Dendritic cell treated with granulocyte-macrophage colony-stimulating factor and Interleukin-4, amounts not matched to agents 40 ng/mL and 50 ng/mL, for 4 days (primary cell): Measurements from ENCODE around the gene GNAT3.

Experiments used
- H3K27ac Mint-ChIP-seq: one replicate; pipeline ENCODE4 v1.8.0; 2022; ENCODE audit warnings: mild to moderate bottlenecking, mixed read lengths
- H3K27me3 Mint-ChIP-seq: one replicate; pipeline ENCODE4 v1.8.0; 2022; ENCODE audit warnings: mild to moderate bottlenecking, mixed read lengths
- H3K36me3 Mint-ChIP-seq: one replicate; pipeline ENCODE4 v1.8.0; 2022; ENCODE audit warnings: low read depth, mixed read lengths
- H3K4me1 Mint-ChIP-seq: one replicate; pipeline ENCODE4 v1.8.0; 2022; ENCODE audit warnings: low read depth, mixed read lengths
- H3K4me3 Mint-ChIP-seq: one replicate; pipeline ENCODE4 v1.8.0; 2022; ENCODE audit warnings: mild to moderate bottlenecking, moderate library complexity, mixed read lengths
- H3K9me3 Mint-ChIP-seq: one replicate; pipeline ENCODE4 v1.8.0; 2022; ENCODE audit warnings: mixed read lengths
- intact Hi-C: fragments of 100-400 bp; cut with micrococcal nuclease; formaldehyde crosslinking; loops from one replicate; pipeline ENCODE4 v1.15.0; 2022

GNAT3 gene

DNA sequence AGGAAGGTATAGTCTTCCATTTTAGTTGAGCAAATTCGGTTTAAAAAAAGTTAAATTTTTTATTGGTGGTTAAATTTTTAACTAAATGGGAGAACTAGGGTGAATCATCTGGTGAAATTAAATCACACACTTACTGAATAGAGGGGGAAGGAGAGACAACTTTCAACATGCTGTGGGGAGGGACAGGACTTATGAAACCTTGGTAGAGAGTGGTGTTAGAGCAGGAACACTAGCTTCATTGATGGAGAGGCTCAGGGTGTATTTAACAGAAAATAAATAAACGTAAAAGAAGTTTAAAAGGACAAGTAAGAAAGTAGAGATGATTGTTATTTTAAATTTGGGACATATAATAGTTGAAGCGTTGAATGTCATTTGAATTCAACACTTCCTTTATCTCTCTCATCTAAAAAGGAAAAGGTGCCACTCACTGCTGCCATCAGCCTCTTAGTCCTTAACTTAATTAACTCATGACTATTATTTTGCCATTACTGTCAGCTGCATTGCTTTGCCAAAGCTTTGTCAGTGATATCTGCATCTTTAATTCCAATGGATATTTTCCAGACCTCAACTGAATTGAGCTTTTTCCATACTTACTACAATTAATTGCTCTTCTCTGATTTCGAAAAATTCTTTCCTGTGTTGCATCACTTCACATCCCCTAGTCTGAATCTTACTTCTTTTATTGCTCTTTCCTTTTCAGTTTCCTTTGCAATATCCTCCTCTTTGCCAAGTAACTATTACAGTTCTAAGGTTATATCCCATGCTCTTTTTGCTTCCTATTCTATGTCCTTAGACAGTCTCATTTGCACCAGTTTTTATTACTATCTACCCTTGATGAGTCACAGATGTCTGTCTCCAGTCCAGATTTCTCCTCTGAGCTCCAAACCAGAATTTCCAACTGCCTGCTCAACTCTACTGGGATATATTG lies 71.7 kb downstream of the GNAT3 start:
- H3K4me1 Mint-ChIP-seq, result peaks cover 45% of the 10 kb centered on the region
- H3K27ac Mint-ChIP-seq, result no peak overlapping the region
- H3K36me3 Mint-ChIP-seq, result no peaks in the 10 kb centered on the region
- no peak overlapping the region for H3K4me3 Mint-ChIP-seq
- intact Hi-C loops, result no loop called here
- H3K9me3 Mint-ChIP-seq, result peaks cover 12% of the 10 kb centered on the region
- H3K27me3 Mint-ChIP-seq, result no peaks in the 10 kb centered on the region

DNA sequence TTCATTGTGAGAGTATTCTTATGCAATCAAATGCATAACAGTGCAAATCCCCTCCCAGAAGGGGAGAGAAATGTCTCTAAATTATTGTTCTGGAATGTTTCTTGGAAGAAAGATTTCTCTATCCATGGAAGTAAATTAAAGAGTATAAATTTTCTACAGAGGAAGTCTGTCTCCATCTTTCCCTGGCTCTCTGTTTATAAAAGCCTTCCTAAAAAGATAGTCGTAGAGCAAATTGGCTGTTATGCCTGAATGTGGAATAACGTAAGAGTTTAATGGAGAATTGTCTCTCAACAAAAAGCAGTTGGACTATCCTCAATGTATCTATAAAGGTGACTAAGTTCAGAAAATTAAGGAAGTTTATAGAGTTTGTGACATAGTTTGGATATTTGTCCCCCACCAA lies 76.3 kb downstream of the GNAT3 start:
- intact Hi-C loops, result no loop called here
- Mint-ChIP-seq H3K27ac (no peak overlapping the region), H3K4me1 (peaks cover 31% of the 10 kb centered on the region), H3K36me3 (no peaks in the 10 kb centered on the region), H3K27me3 (no peaks in the 10 kb centered on the region), H3K4me3 (no peak overlapping the region), H3K9me3 (peaks cover 12% of the 10 kb centered on the region)

DNA sequence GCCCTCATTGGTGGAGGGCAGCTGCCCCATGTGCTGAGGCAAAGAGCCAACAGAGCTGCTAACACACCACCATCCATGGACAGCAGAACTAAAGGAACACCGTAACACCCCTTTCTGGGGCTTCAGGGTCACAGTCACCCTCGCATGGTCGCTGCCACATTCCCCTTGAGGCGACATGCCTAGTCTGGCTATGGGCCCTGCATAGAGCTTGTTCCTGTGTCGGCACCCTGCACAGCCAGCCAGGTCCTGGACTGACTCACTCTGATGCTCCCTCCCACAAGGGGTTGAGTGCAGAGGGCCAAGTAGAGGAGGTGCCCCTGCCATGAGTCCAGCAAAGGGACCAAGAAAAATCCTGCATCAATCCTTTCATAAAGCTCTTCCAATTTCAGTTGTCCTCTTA lies 77.8 kb downstream of the GNAT3 start:
- Mint-ChIP-seq H3K27ac (no peak overlapping the region), H3K4me3 (no peak overlapping the region), H3K9me3 (peaks cover 12% of the 10 kb centered on the region), H3K36me3 (no peaks in the 10 kb centered on the region), H3K4me1 (peaks cover 26% of the 10 kb centered on the region), H3K27me3 (no peaks in the 10 kb centered on the region)
- intact Hi-C loops, result no loop called here

DNA sequence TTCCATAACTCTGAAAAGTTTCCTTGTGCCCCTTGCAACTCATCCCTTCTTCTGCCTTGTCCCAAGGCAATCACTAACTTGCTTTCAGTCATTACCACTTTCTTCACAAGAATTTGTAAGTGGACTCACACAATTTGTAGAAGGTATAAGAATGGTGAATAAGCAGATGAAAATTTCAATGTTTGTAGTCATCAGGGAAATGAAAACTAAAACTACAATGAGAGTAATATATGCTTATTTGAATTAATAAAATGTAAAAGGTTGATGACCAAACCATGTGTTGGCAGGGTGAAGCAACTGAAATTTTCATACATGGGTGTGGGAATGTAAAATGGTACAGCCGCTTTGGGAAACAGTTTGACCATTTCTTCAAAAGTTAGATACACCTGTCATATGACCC lies 79.7 kb downstream of the GNAT3 start:
- H3K27me3 Mint-ChIP-seq, result no peaks in the 10 kb centered on the region
- no peak overlapping the region for H3K27ac Mint-ChIP-seq
- no peaks in the 10 kb centered on the region for H3K36me3 Mint-ChIP-seq
- no peak overlapping the region for H3K4me3 Mint-ChIP-seq
- intact Hi-C loops, result no loop called here
- peaks cover 12% of the 10 kb centered on the region for H3K9me3 Mint-ChIP-seq
- H3K4me1 Mint-ChIP-seq, result peaks cover 26% of the 10 kb centered on the region

DNA sequence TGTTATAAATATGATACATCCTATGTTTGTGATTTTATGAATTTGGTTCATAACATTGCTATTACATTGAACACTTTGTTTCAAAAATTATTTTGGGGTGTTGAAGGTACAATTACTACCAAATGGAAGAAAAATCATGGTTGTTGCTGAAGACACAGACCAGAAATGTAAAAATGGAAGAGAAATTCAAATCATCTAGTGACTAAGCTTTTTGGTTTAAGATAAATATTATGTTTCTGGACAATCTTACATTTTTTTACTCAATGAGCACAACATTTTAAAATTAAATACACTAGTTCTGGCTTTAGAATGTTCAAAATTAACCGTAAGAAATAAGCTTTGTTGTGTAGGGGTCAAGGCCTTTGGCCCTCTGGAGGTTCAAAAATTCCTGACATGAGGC lies 82.7 kb downstream of the GNAT3 start:
- intact Hi-C loops, result loop anchor here (10.0 kb wide), 1 partner anchor 1026 kb away; no protein-coding TSS in a partner anchor

DNA sequence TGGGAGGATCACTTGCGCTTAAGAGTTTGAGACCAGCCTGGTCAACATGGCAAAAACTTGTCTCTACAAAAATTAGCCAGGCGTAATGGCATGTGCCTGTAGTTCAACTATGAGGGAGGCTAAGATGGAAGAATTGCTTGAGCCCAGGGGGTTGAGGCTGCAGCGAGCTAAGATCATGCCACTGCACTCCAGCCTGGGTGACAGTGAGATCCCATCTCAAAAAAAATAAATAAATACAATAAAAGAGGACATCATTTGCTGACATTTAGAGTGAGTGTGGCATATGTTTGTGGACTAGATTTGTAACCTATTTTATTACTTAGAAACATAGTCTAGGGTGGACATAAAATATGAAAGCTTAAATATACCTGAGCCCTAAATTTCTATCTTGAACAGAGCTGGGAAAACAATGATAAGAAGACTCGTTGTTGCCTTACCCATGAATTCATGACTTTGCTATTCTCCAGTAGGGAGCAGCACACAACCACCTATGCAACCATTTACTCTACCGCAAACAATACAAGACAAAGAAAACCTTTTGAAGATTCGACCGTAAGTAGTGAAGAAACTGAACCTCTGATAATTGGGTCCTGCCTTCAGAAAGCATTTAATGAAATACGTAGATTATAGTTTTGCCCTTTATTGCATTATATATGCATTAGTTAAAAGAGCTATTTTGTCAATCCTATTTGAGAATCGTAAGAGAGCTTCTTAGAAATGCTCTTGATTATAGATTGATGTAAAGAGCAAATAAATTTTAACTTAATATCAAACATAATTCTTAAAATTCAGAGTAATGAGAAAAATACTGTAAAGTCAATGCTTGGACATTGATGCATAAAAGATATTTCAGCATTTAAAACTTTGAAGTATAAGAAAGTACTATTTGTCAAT lies 83.5 kb downstream of the GNAT3 start:
- Mint-ChIP-seq H3K4me3 (no peak overlapping the region), H3K4me1 (peaks cover 13% of the 10 kb centered on the region), H3K9me3 (no peaks in the 10 kb centered on the region), H3K27ac (no peak overlapping the region), H3K27me3 (no peaks in the 10 kb centered on the region), H3K36me3 (no peaks in the 10 kb centered on the region)
- intact Hi-C loops, result loop anchor here (1.0 to 10.0 kb wide), 2 partner anchors 231 to 1026 kb away; no protein-coding TSS in a partner anchor

More for the DNA sequence above, 82.7 kb downstream of the GNAT3 start:
- no peaks in the 10 kb centered on the region for H3K27me3 Mint-ChIP-seq
- no peak overlapping the region for H3K27ac Mint-ChIP-seq
- H3K4me1 Mint-ChIP-seq, result peaks cover 20% of the 10 kb centered on the region
- H3K9me3 Mint-ChIP-seq, result no peaks in the 10 kb centered on the region
- no peaks in the 10 kb centered on the region for H3K36me3 Mint-ChIP-seq
- H3K4me3 Mint-ChIP-seq, result no peak overlapping the region

DNA sequence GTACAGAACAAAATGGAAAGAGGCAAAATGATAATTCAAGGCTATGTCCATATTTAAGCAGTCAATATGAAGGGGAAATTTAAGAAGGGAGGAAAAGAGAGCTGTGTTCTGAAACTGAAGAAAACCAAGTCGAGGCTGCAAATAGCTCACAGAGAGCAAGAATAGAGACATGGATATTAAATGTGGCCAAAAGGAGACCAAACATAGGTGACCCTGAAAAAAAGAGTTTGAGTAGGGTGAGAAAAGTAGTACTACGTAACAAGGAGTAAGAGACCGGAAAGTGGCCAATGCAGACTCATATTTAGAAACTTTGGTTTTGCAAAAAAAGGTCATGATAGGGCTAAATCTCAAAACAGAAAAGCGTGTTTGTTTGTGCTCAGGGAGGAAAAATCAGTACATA lies 84.6 kb downstream of the GNAT3 start:
- no peaks in the 10 kb centered on the region for H3K36me3 Mint-ChIP-seq
- no peaks in the 10 kb centered on the region for H3K27me3 Mint-ChIP-seq
- peaks cover 6% of the 10 kb centered on the region for H3K4me1 Mint-ChIP-seq
- no peaks in the 10 kb centered on the region for H3K9me3 Mint-ChIP-seq
- intact Hi-C loops, result loop anchor here (10.0 kb wide), 1 partner anchor 1028 kb away; no protein-coding TSS in a partner anchor
- no peak overlapping the region for H3K4me3 Mint-ChIP-seq
- no peak overlapping the region for H3K27ac Mint-ChIP-seq

DNA sequence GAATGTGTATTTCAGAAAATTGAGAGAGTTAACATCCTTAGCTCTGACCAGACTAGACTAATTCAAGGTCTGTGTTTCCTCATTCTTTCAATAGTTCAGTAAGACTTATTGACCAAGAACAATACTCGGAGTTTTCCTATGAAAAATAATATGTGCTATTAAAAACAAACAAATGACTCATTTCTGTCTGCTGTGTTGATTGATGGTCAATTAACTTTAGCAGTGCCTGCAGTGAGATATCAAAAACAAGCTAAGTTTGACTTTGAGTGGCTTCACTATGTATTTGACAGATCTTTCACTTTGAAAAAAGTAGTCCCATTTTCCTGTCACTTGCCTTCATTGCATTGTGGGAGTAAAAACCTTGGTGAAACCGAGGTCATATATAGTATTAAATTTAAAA lies 91.0 kb downstream of the GNAT3 start:
- no peaks in the 10 kb centered on the region for H3K36me3 Mint-ChIP-seq
- no peak overlapping the region for H3K4me3 Mint-ChIP-seq
- no peaks in the 10 kb centered on the region for H3K4me1 Mint-ChIP-seq
- H3K9me3 Mint-ChIP-seq, result no peaks in the 10 kb centered on the region
- no peaks in the 10 kb centered on the region for H3K27me3 Mint-ChIP-seq
- intact Hi-C loops, result loop anchor here (10.0 kb wide), 1 partner anchor 1034 kb away; no protein-coding TSS in a partner anchor
- H3K27ac Mint-ChIP-seq, result no peak overlapping the region

DNA sequence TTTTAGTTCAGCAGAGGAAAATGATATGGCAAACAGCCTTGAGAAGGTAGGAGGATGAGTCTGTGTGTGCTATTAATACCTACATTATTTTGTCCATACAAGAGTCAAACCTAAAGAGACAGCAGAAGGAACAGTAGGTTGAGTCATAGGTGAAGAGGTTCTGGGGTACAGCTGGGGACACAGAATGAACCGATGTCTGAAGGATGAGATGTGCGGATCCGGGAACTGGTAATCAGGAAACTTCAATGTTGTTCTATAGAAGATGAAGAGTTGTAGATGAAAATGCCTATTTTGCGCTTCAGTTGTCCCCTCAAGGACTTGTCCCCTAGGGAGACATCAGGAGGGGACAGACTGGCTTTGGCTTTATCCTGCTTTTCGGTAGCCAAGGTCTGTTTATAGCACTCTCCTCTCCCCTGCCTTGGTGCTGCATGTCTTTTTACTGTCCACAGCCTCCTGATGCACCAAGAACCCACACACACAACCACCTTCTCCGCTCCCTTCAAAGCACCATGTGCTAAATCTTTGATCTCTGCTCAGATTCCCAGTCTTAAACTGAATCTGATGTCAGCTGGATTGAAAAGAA lies 94.6 kb downstream of the GNAT3 start:
- H3K27ac Mint-ChIP-seq, result no peak overlapping the region

DNA sequence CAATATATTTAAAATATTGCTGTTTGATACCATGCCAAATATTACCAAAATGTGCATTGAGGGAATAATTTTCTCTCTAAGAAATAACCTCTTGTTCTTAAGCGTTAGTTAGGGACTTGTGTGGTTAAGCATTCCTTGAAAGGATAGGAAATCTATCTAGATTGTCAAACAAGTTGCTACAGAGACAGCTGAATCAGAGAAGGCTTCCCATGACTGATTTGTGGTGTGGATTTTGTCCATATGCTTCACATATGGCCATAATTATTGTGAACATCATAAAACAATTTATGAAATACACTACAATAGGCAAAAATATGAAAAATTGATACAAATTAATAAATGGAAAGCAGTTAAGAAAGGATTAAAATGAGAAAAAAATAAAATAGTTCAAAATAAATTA lies 96.3 kb downstream of the GNAT3 start:
- H3K36me3 Mint-ChIP-seq, result no peaks in the 10 kb centered on the region
- H3K27ac Mint-ChIP-seq, result no peak overlapping the region
- H3K9me3 Mint-ChIP-seq, result no peaks in the 10 kb centered on the region
- no peak overlapping the region for H3K4me3 Mint-ChIP-seq
- no peaks in the 10 kb centered on the region for H3K27me3 Mint-ChIP-seq
- intact Hi-C loops, result no loop called here
- no peaks in the 10 kb centered on the region for H3K4me1 Mint-ChIP-seq

More for the DNA sequence above, 94.6 kb downstream of the GNAT3 start:
- no peak overlapping the region for H3K4me3 Mint-ChIP-seq
- no peaks in the 10 kb centered on the region for H3K9me3 Mint-ChIP-seq
- intact Hi-C loops, result no loop called here
- no peaks in the 10 kb centered on the region for H3K27me3 Mint-ChIP-seq
- no peaks in the 10 kb centered on the region for H3K4me1 Mint-ChIP-seq
- H3K36me3 Mint-ChIP-seq, result no peaks in the 10 kb centered on the region

DNA sequence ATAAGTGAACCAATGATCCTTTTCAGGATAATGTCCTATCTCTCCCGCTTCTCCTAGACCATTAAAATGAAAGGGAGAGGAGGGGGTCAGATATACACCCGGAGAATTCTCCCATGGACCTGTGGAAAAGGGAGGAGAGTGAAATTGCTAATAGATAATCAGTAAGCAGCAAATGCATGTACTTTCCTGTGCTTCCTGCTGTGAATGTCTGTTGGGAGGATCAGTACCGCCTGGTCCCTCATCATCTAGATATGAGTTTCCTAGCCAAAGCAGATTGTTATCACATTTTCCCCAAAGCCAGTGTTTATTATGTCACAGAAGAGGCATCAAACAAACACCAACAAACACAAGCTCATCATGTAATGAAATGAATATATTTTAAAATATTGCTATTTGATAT lies 96.8 kb downstream of the GNAT3 start:
- no peaks in the 10 kb centered on the region for H3K9me3 Mint-ChIP-seq
- intact Hi-C loops, result no loop called here
- no peak overlapping the region for H3K4me3 Mint-ChIP-seq
- no peaks in the 10 kb centered on the region for H3K36me3 Mint-ChIP-seq
- H3K27me3 Mint-ChIP-seq, result no peaks in the 10 kb centered on the region
- H3K27ac Mint-ChIP-seq, result no peak overlapping the region
- H3K4me1 Mint-ChIP-seq, result no peaks in the 10 kb centered on the region

DNA sequence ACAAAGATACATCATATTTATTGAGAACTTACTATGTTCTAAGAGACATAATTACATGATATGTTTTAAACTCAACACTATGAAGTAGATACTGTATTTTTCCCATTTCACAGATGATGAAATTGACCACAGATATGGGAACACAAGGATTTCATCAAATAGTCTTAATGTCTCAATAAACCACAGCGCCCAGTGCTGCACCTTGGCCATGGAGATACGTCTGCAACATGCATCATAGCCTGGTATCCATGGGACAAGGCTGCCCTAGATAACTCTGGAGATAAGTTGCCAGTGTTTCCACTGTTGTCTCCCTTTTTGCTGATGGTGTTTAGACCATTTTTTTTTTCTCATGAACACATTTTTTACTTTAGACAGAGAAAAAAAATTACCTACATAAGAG lies 97.5 kb downstream of the GNAT3 start:
- H3K4me3 Mint-ChIP-seq, result no peak overlapping the region
- H3K36me3 Mint-ChIP-seq, result no peaks in the 10 kb centered on the region
- intact Hi-C loops, result no loop called here
- H3K4me1 Mint-ChIP-seq, result no peaks in the 10 kb centered on the region
- H3K27ac Mint-ChIP-seq, result no peak overlapping the region
- no peaks in the 10 kb centered on the region for H3K9me3 Mint-ChIP-seq
- no peaks in the 10 kb centered on the region for H3K27me3 Mint-ChIP-seq

DNA sequence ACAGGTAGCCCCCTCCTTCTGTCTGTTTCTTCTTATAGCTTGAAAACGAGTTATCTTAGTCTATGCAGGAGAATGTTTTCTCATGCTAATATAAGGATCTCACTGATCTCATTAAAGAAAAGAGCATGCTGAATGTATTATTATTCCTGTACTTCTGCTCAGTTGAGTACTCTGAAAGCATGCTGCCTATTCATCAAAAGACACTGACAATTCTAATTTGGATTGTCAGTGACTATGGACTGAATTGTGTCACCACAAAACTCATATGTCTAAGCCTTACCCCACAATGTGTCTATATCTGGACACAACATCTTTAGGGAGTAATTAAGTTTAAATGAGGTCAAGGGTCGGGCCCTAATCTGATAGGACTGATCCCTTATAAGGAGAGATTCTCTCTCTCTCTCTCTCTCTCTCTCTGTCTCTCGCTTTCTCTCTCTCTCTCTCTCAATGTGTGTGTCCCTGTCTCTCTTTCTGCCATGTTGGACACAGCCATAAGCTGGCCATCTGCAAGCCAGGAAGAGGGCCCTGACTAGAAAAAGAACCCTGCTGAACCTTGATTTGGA lies 98.4 kb downstream of the GNAT3 start:
- Mint-ChIP-seq H3K9me3 (no peaks in the 10 kb centered on the region), H3K27ac (no peak overlapping the region), H3K4me1 (no peaks in the 10 kb centered on the region), H3K27me3 (no peaks in the 10 kb centered on the region), H3K36me3 (no peaks in the 10 kb centered on the region), H3K4me3 (no peak overlapping the region)
- intact Hi-C loops, result no loop called here
